T-helper 2 cell (primary cell): ENCODE results near the gene AATF.

Source experiments
- DNase-seq, 5 experiments: peaks; one replicate each; pipeline versions ENCODE4 v3.0.0 to v3.0.0-alpha.2; 2012 to 2022

AATF gene

DNA sequence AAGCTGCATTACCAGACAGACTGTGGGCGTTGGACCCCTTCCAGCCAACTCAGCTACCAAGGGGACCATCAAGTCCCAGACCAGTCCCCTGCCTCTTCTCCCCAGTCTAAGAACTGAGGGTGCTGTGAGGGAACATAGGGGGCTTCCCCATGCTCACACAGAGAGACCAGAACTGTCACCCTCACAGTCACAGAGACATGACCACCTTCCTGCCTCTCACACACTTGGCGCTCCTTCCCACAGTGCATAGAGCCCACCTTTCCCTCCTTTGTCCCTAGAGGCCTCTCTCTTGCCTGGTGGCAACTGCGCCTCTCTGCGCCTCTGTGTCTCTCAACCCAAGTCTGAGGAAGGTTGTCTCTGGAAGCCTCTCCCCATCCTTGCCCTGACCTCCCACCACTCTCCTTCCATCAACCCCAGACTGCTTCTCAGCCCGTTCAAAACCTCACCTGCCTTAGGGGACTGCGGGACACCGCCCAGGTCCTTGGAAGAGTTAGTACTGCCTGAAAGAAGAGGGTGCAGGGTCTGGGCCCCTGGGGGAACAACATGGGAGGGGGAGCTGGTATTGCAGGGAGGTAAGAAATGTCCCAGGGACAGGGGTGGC, 17.6 kb upstream of the AATF start:
- DNase-seq, result no peak

DNA sequence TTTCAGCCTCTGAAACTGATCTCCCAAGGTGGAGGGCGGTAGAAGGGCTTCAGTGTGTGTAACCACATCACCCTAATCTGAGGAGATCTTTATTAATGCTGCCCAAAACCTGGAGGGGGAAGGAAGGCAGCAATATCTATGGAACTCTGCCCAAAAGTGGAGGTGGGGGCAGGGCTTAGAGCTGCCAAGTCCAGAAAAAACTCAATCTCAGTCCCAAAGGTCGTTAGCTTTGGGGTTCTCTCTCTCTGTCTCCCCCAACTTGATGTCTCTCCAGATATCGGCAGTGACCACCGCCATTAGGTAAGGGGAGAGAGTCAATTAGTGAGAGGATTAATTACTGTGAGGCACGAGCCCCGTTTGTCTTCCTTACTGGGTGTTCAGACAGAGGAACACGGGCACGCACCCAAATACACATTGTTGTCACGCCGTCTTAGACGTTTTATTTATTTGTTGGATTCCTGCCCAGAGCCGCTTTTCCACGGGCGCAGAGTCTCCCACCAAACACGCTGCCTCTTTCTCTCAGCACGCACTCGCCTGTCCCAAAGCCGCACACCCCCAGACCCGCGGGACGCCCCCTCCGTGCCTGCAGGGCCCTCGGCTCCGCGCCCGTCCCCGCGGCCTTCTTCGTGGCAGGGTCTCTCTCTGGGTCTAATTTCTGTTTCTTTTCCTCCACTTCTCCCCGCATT, 16.9 kb upstream of the AATF start:
- no peak for DNase-seq

DNA sequence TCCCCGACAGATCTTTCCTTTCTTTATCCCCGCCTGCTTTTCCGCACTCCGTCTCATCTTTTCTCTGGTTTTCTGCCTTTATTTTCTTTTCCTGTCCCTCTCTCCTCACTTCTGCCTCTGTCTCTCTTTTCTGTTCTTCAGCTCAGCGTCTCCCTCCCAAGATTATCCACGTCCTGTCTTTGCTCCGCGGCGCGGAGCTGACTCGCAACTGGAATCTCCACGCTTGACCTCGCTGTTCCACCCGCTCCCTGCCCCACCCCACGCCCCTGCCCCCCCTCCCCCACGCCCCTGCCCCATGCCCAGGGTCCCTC, 16.4 kb upstream of the AATF start:
- DNase-seq, result no peak

DNA sequence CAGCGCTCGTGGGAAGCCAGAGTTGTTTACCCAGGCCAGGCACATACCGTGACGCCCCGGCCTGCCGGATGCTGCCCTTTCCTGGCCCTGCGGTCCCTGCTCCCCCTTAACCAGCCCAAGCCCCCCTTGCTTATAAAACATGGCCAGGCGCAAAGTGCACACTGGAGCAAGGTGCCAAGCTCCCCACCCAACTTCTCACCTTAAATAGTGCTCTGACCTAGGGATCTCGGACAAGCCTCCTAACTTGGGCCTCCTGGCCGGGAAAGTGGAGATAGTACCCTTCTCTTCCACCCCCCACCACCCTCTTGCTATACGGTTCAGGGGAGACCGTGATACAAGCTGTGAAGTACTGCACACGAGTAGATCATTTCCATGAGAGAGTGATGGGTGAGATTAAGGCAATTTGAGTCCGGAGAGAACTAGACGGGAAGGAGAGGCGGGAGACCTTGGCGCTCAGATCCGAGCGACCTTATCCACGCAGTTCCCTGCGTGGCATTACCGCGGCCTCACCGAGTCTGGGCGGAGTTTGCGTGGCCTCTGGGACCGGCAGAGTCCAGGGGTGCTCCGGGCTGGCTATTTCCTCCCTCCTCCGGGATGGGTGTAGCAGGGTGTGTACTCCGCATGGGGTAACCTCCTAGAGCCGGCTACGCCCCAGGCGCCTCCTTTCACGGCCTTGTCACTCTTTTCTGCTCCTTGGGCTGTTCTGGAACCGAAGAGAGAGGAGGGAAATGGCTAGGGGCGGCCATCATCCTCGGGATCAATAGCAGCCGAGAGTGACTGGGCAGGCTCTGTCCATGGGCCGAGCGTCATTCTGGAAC, 15.9 kb upstream of the AATF start:
- no peak for DNase-seq

DNA sequence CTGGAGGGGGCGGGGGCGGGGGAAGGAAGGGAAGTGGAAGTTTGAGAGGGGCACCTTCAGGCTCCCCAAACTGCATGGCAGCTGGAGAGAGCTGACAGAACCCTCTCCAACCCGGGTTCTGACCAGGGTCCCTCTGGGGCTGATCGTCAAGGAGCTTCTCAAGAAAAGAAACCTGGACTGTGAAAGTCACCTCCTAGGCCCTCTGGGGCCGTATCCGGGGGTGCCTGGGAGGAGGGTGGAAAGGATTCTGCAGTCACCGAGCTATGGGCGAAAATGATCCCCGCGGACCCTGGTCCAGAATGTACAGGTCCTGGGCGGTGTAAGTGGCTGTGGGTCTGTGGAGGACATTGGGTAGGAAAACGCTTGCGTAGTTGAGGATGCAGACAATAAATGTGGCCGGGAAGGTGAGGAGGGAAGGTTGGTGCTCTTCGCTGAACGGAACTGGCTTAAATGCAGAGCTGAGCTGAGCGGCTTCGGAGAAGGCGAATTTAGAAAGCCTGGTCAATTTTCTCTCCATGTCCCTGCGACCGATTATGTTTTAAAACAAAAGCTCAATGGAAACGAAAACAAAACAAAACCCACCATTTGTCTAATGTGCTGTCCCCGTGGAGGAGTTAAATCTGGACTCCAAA, 15.1 kb upstream of the AATF start:
- DNase-seq, result no peak

DNA sequence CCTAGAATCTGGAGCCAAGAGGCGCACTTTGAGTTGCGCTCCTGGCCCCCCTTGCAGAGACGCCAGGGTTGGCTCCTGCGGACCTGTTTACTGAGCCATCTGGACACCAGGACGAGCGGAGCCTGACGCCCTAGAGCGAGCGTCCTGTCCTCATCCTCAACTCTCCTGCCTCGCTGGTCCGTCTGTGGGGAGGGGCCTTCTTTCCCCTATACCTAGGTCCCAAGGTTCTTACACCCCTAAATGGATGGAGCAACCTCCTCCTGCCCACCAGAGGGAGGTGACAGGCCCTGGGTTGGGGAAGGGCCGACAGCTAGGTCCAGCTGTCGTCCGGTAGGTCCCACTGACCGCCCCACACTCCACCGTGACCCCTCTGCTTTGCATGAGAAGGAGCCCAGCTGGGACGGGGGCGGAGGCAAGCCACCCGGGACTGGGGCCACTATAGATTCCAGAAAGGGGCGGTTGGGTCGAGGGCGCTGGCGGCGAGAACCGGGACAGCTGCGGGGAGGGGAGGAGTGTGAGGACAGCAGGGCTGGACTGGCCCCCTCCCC, 14.5 kb upstream of the AATF start:
- no peak for DNase-seq

DNA sequence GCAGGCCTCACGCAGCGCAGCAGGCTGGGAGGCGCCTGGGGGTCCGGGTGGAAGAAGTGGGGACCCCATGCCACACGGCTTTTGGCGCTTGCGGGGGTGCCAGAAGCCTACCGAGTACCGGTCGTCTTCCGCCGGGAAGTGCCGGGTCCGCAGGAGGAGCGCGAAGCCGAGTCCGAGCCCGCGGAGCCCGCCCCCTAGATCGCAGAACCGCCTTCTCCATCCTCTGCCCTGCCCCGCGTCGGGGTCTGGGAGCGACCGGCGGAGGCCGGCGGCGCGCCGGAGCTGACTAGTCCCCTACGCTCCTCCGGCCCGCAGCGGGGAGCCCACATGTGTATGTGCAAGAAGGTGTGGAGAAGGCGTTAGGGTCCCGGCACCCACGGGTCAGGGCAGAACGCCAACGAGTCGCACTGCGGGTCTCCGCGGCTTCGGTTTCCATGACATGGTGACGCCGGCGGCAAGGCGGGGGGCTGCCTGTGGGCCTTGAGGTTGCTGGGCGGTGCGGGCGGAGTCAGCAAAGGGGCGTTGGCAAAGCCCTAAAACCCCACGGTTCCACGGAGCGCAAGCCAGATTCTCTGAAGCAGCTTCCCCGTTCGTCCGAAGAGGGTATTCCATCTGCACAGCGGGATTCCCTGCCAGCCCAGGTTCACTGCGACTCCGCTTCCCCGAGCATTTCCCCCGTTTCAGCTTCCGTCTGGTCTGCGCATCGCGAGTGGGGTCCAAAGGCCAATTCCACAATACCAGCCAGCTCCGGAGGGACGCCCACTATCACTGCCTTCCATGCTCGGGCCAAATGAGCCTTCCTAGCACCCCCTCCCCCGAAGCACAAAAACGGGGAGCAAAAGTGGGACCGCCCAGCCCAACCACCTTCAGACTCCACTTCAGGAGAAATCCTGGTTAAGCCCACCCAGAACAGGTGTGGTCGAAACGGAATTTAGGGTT, 13.8 kb upstream of the AATF start:
- peak in 1 of 5 experiments; percentile 30 for DNase-seq

DNA sequence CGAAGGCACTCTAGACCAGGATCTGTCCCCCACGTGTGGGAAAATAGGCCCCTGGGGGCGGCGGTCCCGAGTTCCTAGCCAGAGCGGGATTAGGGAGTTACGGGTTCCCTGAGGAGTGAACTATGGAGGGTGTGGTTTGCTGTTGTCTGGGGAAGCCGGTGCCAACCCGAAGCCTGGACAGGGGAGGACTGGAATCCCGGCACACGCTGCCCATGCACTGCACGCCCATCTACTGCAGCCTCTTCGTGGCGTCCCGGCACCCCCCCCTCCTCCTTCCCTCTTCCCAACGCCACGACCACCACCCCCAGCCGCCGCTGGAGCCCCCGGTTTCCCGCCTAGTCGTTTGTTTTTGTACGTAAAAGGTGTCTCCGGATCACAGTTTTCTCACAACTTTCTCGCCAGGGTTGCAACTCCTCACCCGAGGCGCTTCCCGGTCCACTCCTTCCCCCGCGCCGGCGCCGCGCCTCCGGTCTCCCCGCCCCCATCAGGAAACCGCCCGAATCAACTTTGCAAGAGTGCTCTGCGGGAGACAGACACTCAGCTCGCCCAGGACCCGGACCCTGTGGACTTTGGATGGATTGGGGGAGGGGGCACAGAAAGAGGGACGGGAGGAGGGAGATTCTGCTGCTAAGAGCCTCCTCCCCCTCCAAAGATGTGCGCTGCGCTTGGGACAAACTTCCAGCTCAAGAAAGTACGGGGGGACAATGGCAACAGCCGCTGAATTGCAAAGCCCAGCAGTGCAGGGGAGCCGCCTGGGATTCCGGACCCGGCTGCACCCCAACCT, 12.9 kb upstream of the AATF start:
- DNase-seq, result no peak

DNA sequence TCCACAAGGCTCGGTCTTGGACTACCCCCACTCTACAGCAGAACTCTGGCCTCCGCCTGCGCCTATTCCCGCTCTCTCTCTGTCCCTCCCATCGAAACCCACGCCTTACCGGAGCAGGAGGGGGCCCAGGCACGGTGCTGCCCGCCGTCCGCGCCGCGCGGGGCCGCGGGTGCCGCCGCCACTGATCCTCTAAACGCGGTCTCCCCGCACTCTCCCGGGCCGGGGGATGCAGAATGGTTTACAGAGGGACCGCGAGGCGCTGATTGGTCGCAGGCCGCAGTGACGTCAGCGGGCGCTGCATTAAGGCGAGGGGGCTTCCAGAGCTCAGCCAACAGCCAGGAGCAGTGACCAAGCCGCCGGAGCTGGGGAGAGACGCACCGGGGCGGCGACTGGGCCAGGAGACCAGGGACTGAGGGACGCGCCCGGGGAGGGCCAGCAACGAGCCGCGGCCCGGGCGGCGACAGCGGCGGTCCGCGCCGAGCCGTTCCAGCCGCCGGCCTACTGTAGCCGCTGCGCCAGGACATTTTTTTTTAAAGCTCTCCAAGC, 12.2 kb upstream of the AATF start:
- no peak for DNase-seq

DNA sequence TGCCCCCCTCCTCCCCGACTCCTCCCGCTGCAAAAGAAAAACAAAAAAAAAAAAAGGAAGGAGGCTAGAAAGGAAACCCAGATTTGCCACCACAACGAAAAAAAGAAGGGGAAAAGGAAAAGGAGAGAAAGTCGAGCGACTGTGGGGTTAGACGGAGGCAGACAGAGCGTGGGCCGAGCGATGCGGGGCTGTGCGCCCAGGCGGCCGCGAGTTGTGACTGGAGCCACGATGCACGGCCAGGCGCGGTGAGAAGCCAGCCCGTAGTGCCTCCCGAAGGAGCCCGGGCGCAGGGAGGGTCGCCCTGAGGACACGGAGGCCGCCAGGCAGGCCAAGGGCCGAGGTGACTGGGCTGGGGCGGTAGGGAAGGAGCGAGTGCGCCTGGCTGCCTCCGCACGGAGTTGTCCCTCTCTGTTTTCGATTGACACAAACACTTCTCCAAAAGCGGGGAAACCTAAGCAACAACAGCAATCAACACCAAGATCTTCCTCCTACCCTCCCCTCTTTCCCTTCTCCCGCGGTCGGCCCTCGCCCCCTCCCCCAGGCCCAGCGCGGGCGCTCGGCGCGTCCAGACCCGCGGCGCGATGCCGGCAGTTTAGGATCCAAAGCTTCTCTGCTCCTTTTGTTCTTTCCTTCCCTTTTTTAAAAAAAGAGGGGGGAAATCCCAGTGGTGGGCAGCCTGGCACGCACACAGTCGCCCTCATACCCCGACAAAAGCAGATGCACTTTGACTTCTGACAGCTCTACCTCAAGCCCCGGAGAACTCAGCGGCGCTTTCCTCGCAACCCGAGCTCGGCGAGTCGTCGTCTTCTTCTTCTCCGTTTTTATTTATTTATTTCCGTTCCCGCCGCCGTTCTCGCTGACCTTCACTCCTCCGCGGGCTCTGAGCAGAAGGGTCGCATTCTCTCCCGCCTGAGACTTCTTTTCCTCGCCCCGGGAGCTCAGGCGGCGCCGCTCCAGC, 11.5 kb upstream of the AATF start, which contains the start of gene LHX1:
Gene LHX1, plus strand, starts transcription at position 475 of the 958 bp plus-strand sequence. CDS start 723 bp downstream, outside the sequence.
- DNase-seq, result no peak

DNA sequence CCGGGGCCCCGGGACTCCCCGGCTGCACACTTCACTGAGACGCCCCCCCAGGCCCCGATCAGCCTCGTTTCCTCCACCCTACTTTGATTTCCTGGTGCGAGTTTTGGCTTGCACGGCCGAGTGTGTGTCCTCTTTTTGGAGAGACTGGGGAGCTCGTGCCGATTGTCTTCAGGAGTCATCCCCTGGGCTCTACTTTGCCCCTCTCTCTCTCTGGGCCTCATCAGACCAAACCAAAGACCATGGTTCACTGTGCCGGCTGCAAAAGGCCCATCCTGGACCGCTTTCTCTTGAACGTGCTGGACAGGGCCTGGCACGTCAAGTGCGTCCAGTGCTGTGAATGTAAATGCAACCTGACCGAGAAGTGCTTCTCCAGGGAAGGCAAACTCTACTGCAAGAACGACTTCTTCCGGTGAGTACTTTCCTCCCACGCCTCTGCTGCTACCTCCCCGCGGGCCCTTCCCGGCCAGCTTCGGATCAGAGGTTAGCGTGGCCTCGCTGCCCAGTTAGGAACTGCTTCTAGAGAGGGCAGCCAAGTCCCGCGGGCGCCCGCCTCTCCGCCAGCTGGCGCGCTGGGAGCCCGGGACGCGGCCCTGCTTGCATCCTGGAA, 10.7 kb upstream of the AATF start:
- no peak for DNase-seq

DNA sequence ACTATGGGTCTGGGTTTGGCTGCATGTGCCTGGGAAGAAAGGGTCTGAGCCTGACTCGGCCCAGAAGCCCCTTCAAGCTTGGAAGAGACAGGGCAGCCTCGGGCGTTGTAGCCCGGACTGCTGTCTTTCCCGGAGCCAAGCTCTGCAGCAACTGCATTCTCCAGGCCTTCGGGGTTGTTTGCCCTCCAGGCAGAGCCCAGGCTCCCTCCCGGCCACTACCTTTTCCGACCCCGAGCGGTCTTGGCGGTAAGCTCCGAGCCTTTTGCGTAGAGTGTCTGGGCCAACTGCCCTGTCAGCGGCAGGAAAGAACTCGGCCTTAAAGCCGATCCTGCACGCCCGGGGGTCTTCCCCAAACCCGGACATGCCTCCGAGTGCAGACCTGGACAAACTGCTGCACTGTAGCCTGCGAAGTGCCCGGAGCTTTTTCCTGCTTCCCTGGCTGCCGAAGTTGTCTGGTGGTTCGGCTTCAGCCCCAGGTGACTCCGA, 10.1 kb upstream of the AATF start:
- no peak for DNase-seq

DNA sequence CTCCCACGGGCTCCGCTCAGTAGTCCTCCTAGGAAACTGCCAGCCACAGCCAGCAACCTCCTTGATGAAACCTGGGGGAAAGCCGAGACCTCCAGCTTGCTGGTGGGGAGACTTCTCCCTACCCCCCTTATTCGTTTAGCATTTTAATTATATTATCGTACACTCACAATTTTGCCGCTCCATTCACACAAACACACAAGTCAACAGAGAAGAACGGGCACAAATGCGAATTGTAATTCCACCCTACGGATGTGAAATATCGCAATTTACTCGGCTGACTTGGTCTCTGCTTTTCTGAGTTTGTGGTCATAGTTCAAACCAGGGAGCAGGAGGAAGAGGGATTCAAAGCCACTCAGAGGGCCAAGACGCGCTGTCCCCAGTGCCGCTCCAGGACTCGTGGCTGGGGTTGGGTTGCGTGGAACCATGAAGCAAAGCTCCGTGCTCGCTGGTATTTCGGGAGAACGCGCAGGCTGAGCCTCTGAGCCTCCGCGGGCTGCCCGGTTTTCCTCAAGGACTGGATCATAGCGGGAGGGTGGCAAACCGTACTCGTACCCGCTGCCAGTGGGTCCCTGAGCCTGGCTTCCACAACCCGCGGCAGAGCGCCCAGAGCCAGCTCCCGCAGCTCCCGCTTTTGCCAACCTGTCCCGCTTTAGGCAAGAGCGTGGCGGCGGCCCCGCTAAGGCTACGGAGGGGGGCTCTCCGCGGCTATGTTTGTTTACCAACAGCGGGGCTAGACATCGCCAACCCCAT, 9.5 kb upstream of the AATF start:
- no peak for DNase-seq

DNA sequence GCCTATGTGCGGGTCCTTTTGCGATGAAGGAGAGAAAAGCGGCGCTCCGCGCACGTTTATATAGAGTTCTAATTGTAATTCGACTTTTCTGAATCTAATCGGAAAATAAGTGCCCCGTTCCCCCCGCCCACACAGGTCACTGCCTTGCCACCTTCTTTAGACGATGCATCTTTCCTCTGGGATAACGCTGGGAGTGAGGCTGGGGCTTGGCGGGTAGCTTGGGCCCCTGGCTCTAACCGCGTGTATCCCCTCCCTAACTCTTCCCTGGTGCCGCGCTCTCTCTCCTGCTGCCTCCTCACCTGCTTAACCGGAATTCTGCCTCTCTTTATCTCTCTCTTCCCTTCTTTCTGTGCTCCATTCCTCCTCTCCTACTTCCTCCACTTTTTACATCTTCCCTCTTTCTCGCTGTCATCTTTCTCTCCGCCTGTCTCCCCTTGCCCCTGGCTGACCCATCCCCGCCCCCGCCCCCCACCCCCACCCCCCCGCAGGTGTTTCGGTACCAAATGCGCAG, 8.9 kb upstream of the AATF start:
- DNase-seq, result no peak

DNA sequence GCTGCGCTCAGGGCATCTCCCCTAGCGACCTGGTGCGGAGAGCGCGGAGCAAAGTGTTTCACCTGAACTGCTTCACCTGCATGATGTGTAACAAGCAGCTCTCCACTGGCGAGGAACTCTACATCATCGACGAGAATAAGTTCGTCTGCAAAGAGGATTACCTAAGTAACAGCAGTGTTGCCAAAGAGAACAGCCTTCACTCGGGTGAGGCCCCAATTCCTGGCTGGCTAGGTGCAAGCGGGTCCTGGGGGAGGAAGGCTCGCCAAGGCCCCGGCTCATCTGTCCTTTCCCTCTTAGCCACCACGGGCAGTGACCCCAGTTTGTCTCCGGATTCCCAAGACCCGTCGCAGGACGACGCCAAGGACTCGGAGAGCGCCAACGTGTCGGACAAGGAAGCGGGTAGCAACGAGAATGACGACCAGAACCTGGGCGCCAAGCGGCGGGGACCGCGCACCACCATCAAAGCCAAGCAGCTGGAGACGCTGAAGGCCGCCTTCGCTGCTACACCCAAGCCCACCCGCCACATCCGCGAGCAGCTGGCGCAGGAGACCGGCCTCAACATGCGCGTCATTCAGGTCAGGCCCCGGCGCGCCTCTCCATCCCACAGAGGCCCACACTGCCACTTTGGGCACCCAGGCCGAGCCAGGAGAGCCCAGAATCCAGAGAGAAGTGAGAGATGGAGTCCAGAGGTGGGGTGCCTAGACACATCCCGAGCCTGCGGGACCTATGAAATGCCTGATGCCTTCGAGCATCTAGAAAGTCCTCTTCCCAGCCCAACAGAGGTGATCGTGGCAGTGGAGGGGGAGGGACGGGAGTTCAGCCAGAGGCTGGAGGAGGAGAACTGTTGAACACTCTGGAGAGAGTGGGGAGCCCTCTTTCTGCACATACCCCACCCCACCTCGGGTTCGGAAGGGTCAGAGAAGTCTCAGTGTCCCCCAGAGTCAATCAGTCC, 8.2 kb upstream of the AATF start:
- DNase-seq, result no peak

DNA sequence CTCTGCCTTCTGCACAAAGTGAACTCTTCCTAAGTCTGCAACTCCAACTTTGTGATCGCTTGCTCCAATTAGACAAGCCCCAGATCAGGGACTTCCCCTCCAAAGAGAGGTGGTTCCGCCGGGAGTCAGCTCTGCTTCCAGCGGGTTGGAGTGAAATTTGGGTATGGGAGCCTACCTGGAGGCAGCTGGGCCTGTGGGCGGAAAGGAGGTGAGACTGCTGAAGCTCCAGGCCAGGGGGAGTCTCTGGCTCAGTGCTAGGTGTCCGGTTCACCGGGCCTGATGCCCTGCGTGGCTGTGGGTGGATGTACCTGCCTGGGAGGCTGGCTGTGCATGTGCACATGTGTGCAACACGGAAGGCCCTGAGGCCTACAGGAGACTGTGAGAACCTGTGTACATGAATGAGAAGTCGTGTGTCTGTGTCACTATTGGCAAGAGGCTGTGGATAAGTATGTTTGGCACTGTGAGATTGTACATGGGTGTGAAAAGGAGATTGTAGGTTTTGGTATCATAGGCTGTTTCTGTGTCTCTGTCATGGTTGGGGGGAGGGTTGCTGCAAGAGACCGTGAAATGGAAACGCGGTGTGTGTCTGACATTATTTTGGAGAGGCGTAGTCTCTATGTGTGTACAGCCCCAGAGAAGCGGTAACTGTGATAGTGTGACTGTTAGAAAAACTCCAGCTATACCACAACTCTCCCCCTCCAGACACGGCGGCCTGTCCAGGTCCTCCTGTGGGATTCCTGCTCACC, 7.3 kb upstream of the AATF start:
- no peak for DNase-seq
